Liver (tissue), 3 donors: ENCODE measurements around the gene F13A1.

ENCODE experiments used
- EGR1 ChIP-seq, 2 donors: IDR thresholded peaks; 2 replicates each; pipeline ENCODE4 v1.6.1; 2016 to 2018; ENCODE audit warnings: antibody characterized with exemption in 2 of 2, low read depth in 2 of 2
- FOXA1 ChIP-seq: IDR thresholded peaks from 2 replicates; pipeline ENCODE4 v1.6.1; 2016; ENCODE audit warnings: antibody characterized with exemption
- GABPA ChIP-seq, 2 donors: IDR thresholded peaks in 1 of 2; conservative IDR thresholded peaks in 1 of 2; 2 replicates each; pipeline ENCODE4 v1.6.1; 2016; ENCODE audit warnings: antibody characterized with exemption in 2 of 2, mild to moderate bottlenecking in 1 of 2, moderate library complexity in 1 of 2
- HNF4G ChIP-seq: IDR thresholded peaks from 2 replicates; pipeline ENCODE4 v1.6.1; 2016; ENCODE audit warnings: antibody characterized with exemption
- JUND ChIP-seq, 2 donors: IDR thresholded peaks; 2 replicates each; pipeline ENCODE4 v1.6.1; 2016; ENCODE audit warnings: antibody characterized with exemption in 2 of 2
- RAD21 ChIP-seq, 2 donors: IDR thresholded peaks; 2 replicates each; pipeline ENCODE4 v1.6.1; 2016; ENCODE audit warnings: antibody characterized with exemption in 2 of 2, mild to moderate bottlenecking in 2 of 2
- RXRA ChIP-seq, 2 donors: IDR thresholded peaks; 2 replicates each; pipeline ENCODE4 v1.6.1; 2017 to 2018; ENCODE audit warnings: antibody characterized with exemption in 2 of 2, mild to moderate bottlenecking in 1 of 2
- SP1 ChIP-seq: IDR thresholded peaks from 2 replicates; pipeline ENCODE4 v1.6.1; 2018; ENCODE audit warnings: antibody characterized with exemption, mild to moderate bottlenecking
- TAF1 ChIP-seq: conservative IDR thresholded peaks from 2 replicates; pipeline ENCODE4 v1.6.1; 2016; ENCODE audit warnings: antibody characterized with exemption, mild to moderate bottlenecking
- YY1 ChIP-seq: IDR thresholded peaks from 2 replicates; pipeline ENCODE4 v1.6.1; 2016; ENCODE audit warnings: antibody characterized with exemption, mild to moderate bottlenecking
- TF ChIP-seq, protein P1 (sequence below): IDR thresholded peaks from 2 replicates; pipeline ENCODE4 v1.6.1; 2016; ENCODE audit warnings: antibody characterized with exemption
- TF ChIP-seq, protein P2 (sequence below): fragments of 150-350 bp; IDR thresholded peaks from 2 replicates; pipeline ENCODE4 v1.5.1; 2017; ENCODE audit warnings: improper control_type of control experiment, low read depth, low read length; ENCODE audit not compliant: missing input control
- TF ChIP-seq, protein P3 (sequence below): IDR thresholded peaks from 2 replicates; pipeline ENCODE4 v1.6.1; 2016; ENCODE audit warnings: antibody characterized with exemption
- TF ChIP-seq, protein P4 (sequence below): IDR thresholded peaks from 2 replicates; pipeline ENCODE4 v1.6.1; 2016; ENCODE audit warnings: antibody characterized with exemption, mild to moderate bottlenecking
- donor health status: healthy.
- donor health status: healthy.

DNA sequence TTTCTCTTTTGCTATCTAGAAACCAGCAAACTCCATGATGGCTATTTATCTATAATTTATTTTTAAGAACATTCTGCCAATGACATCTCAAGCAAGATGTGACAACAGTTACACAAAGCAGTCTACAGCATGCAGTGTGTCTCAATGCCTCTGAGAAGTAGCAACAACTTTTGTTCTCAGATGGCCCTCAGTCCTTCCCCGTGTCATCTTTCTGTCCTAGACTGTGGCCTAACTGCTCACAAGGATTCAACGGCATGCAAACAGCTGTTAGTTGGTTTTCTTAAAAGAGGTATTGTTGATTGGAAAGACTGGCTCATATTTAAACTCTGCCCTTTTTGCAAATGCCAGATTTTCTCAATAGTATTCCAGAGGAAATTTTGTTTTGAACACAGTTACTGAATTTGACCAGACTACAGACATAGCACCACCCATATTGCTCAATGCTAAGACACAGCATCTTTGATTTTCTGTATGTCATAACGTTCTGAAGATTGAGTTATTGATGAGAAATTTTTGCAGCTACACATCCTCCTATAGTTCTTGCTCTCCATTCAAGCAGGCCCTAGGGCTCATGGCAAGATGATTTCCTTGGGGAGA is 26.1 kb upstream of the F13A1 start:
- TF ChIP-seq, protein P1, sequence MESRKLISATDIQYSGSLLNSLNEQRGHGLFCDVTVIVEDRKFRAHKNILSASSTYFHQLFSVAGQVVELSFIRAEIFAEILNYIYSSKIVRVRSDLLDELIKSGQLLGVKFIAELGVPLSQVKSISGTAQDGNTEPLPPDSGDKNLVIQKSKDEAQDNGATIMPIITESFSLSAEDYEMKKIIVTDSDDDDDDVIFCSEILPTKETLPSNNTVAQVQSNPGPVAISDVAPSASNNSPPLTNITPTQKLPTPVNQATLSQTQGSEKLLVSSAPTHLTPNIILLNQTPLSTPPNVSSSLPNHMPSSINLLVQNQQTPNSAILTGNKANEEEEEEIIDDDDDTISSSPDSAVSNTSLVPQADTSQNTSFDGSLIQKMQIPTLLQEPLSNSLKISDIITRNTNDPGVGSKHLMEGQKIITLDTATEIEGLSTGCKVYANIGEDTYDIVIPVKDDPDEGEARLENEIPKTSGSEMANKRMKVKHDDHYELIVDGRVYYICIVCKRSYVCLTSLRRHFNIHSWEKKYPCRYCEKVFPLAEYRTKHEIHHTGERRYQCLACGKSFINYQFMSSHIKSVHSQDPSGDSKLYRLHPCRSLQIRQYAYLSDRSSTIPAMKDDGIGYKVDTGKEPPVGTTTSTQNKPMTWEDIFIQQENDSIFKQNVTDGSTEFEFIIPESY, result no peak
- TF ChIP-seq JUND (IDR thresholded peaks at IDR 0.05) (no peak), SP1 (no peak), HNF4G (no peak), RAD21 (IDR thresholded peaks at IDR 0.05) (no peak), RXRA (IDR thresholded peaks at IDR 0.05) (no peak), YY1 (no peak), EGR1 (IDR thresholded peaks at IDR 0.05; ENCODE audit: low read depth in 2 of 2) (no peak), GABPA (IDR thresholded peaks at IDR 0.05 in 1 of 2, conservative IDR thresholded peaks at IDR 0.05 in 1 of 2) (no peak), FOXA1 (no peak), TAF1 (no peak)
- TF ChIP-seq, protein P2, sequence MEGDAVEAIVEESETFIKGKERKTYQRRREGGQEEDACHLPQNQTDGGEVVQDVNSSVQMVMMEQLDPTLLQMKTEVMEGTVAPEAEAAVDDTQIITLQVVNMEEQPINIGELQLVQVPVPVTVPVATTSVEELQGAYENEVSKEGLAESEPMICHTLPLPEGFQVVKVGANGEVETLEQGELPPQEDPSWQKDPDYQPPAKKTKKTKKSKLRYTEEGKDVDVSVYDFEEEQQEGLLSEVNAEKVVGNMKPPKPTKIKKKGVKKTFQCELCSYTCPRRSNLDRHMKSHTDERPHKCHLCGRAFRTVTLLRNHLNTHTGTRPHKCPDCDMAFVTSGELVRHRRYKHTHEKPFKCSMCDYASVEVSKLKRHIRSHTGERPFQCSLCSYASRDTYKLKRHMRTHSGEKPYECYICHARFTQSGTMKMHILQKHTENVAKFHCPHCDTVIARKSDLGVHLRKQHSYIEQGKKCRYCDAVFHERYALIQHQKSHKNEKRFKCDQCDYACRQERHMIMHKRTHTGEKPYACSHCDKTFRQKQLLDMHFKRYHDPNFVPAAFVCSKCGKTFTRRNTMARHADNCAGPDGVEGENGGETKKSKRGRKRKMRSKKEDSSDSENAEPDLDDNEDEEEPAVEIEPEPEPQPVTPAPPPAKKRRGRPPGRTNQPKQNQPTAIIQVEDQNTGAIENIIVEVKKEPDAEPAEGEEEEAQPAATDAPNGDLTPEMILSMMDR, result no peak
- TF ChIP-seq, protein P3, sequence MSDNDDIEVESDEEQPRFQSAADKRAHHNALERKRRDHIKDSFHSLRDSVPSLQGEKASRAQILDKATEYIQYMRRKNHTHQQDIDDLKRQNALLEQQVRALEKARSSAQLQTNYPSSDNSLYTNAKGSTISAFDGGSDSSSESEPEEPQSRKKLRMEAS, result no peak
- TF ChIP-seq, protein P4, sequence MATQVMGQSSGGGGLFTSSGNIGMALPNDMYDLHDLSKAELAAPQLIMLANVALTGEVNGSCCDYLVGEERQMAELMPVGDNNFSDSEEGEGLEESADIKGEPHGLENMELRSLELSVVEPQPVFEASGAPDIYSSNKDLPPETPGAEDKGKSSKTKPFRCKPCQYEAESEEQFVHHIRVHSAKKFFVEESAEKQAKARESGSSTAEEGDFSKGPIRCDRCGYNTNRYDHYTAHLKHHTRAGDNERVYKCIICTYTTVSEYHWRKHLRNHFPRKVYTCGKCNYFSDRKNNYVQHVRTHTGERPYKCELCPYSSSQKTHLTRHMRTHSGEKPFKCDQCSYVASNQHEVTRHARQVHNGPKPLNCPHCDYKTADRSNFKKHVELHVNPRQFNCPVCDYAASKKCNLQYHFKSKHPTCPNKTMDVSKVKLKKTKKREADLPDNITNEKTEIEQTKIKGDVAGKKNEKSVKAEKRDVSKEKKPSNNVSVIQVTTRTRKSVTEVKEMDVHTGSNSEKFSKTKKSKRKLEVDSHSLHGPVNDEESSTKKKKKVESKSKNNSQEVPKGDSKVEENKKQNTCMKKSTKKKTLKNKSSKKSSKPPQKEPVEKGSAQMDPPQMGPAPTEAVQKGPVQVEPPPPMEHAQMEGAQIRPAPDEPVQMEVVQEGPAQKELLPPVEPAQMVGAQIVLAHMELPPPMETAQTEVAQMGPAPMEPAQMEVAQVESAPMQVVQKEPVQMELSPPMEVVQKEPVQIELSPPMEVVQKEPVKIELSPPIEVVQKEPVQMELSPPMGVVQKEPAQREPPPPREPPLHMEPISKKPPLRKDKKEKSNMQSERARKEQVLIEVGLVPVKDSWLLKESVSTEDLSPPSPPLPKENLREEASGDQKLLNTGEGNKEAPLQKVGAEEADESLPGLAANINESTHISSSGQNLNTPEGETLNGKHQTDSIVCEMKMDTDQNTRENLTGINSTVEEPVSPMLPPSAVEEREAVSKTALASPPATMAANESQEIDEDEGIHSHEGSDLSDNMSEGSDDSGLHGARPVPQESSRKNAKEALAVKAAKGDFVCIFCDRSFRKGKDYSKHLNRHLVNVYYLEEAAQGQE, result no peak
